Measurements from ENCODE around the gene PTPRN2.

The PTPRN2 gene

DNA sequence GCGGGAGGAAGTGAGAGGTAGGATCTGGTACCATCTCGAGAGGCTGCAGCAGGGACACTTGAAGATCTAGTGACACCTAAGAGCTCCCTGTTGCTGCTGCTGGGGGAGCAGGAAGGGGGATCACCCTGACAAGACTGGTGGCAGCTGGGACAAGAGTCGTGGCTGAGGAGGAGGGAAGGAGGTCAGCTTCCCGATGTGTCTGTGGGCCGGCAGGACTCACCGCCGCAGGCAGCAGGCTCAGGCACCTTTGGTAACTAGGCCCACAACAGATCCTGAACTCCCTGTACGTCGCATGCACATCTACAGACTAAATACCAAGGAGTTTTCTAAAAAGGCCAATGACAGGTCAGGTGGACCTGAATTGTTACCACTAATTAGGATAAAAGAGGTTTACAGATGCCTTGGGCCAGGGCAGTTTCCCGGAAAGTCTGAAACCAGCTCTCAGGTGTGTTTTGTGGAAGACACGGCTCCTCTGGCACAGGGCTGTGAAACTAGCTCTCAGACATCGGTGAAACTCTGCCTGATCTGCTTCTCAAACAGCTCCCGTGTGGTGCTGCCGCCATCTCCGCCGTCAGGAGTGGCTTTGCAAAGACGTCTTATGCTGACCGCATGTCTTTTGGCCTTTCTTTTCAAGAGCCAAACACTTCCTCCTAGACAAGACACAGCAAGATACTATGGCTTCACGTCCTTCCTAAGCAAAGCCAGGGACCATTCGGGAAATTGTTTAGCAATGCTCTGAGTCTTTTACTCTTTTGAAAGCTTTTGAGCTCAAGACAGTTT, 609.7 kb downstream of the PTPRN2 start:
- no peak for DNase-seq

DNA sequence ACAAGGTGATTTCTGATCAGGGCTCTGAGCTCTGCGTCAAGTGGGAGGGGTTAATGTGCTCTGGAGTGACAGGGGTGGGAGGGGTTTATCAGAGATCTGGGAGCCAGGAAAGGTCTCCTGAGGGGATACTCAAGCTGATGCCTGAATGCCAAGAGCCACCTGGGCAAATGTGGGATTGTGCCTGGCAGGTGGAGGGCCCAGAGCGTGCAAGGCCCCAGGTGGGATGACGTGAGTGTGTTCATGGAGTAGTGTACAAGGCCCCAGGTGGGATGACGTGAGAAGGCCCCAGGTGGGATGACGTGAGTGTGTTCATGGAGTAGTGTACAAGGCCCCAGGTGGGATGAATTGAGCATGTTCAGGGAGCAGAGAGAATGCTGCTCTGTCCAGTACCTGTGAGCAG, 610.3 kb downstream of the PTPRN2 start:
- no peak for DNase-seq

DNA sequence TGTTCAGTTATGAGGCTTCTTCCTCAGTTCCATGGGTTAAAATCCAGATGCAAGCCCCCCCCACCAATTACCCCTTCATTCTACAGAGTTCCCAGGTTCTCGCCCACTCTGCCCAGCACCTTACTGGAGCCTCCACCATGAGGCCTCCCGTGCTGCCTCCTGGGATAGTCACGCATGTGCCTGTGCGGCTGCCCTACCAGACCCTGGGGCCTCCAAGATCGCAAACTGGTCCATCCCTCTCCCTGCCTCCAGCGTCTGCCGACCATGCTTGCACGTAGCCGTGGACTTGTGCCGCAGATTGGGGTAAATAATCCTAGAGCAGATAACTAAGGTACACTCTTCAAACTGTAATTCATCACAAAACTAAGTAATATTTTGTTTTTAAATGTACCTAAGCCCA, 611.2 kb downstream of the PTPRN2 start:
- no peak for DNase-seq

DNA sequence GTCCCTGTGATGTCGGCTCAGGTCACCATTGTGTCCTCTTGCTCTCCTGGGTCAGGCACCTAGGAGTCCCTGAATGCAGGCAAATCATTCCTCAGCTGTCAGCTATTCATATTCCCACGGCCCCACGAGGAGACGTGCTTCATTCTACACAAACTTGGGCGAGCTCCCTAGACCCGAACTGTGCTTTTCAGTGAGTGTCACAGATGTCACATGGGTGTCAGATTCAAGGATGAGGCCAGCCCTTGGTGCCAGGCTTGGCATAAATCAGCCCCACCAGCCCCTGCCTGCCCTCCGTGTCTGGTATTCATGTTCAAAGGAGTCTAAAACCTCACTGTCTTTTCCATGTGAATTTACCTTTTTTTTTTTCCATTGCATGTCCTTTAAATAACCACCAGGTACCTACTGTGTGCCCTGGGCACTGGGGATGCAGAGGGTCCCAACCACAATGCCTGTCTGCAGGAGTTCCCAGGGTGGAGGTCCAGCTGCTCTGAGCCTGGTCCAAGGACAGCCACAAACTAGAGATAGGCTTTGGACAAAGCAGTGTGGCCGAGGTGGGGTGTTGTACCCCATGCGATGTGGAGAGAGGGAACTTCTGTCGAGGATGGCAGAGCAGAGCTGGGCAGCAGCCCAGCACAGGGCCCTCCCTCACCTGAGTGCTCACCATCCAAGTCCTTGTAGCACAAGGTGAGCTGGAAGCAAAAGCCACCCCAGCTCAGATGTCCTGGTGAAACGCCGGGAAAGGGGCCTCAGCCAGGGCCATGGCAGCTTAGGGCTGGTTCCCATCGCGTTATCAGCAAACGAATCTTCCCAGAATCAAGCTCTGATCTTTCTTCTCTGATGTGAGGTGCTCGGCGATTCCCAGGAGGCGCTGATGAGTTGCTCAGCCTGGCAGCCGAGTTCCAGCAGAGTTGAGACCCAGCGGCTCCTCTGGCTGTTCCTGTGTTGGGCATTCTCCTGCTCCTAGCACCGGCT, 611.9 kb downstream of the PTPRN2 start:
- no peak for DNase-seq

DNA sequence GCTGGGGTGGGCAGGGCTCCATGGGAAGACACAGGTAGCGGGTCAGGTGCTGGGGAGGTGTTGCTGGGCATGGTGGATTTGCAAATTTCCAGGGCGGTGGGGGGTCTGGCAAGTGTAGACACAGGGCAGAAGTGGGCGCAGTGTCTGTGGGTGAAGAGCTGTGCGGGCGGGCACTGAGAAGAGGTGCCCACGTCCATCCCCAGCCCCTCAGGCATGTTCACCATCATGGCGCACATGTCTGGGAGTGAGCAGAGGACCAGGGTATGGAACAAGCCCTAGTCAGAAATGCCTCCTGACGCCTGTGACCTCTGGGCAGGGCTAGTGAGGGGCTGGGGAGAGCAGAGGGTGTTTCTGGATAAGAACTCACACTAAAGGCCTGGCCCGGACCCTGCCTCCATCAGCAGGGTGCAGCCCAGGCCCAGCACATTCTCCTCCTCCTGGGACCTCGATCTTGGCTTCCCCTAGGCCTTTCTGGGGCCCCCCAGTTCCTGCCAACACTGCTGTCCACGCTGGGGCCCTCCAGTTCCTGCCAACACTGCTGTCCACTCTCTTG, 612.9 kb downstream of the PTPRN2 start:
- DNase-seq, result no peak

DNA sequence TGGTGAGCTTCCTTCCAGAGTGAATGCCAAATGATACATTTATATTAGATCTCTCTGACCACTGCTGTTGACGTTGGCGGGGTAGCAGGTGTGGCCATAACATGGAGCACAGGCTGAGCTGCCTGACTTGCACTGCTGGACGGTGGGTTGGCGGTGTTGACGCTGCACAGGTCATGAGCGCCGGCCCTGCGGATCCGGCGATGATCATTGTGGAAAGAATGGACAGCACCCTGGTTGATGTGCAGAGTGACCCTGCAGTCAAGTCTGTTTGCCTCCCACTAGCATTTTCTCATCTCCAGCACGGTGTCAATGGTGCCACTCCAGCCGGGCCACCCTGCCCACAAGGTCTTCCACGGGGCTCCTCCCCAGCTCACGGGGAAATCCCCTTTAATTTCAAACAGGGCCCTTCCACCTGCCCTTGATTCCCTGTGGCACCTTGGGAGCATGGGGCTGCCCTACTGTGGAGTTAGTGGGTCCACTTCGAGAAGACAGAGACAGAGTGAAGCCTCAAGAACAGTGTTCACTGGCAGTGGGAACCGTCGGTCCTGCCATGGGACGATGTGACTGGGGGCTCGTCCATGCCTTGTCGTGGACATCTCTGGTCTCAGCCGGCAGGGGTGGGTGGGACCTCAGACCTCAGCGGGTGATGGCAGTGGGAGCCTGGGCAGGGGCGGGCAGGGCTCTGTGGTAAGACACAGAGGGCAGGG, 613.5 kb downstream of the PTPRN2 start:
- DNase-seq, result no peak

DNA sequence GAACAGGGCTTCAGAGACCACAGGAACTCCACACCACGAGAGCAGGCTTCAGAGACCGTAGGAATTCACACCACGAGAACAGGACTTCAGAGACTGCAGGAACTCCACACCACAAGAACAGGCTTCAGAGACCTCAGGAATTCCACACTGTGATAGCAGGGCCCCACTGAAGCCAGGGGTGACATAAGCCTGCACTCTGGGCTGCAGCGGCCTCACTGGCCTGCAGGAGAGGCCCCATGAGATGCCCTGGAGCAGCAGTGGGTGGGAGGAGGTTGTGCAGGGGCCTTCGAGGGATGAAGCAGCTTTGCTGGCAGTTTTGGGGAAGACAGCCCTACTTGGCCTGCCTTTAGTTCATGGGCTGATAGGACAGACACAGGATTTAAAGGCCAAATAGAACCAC, 614.7 kb downstream of the PTPRN2 start:
- DNase-seq, result no peak

DNA sequence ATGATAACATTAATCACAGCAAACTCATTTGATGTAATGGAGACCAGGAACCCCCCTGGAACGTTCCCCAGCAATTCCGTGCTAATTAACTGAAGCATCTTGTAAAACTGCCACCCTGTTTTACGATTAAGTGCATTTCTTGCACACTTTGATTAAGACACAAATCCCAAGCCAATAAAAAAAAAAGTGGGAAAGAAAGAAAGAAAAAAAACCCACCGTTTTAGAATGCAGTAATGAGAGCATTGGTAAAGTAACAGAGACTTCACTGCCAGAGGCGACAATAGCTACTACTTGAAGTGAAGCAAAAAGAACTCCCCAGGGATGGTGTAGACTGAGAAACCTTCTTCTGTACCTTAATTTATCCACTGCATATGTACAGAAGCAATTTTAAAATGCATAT, 616.1 kb downstream of the PTPRN2 start:
- no peak for DNase-seq

DNA sequence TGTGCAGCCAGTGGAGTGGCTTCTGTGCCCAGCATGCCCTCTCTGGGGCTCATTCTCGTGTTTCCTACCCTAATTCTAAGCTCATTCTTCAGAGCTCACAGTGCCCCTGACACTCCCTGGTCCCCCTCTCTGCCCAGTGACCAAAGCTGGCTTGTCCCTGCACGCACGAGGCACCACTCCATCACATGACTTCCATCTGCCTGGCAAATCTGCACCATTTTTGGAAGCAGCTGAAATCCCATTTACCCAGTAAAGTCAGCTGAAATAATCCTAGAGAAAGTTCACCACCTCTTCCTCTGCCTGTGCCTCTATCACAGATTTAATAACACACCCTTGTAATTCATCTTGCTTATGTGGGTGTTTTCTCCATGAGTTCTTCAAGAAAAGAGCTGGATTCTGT, 616.9 kb downstream of the PTPRN2 start:
- DNase-seq, result no peak

DNA sequence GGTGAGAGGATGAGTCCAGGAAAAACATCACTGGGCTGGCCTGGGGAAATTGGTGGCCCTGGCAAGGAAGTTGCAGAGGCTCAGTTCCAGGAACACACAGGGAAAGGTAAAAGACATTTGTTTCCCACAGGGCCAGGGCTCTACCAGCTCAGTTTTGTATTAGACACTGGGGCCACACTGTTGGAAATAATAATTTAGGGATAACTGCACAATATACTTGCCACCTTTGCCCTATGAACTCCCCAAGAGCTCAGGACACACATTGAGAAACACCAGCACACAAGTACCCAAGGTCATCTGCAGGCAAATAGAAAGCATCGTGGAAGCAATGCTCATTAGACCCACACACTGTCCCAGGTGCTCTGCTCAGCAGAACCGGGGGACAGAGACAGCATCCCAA, 617.6 kb downstream of the PTPRN2 start:
- DNase-seq, result no peak

DNA sequence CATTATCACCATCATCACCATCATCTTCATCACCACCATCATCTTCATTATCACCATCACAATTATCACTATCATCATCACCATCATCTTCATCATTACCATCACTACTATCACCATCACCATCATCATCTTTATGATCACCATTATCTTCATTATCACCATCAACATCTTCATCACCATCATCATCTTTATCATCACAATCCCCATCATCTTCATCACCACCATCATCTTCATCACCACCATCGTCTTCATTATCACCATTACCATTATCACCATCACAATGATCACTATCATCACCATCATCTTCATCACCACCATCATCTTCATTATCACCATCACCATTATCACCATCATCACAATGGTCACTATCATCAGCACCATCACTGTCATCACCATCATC, 621.1 kb downstream of the PTPRN2 start:
- no peak for DNase-seq

DNA sequence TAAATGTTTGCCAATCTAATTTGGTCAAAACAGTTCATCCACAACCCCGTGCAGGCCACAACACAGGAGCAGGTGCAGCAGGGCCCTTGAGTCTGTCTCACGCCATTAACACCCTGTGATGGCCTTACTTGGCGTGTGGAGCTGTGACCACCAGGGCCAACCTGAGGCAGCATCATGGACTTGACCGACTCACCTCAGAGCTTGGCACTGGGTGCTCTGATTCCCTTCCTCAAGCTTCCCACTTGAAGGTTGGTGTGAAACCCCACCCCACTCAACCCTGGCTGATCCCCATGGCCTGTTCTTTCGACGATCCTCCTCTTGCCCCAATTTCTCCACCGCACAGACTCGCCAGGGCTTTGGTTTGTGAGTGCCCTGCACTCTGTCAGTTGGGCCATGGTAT, 623.1 kb downstream of the PTPRN2 start:
- no peak for DNase-seq

DNA sequence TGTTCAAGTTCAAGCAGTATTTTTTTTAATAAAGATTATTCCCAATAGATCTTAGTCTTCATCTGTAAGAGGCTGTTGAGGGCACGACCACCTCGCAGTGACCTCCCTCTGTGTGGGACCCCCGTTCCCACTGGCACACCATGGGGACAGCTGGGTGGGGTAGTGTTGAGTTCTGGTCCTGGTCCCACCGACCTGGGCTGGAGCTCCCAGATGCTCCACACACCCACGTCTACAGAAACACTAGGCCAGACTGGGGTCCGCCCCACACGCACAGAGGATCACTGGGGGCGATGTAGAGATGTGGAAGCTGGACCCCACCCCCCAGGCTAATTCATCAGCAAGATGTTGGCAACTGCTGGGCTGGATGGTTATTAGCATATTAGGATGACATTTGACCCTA, 623.6 kb downstream of the PTPRN2 start:
- DNase-seq, result no peak

DNA sequence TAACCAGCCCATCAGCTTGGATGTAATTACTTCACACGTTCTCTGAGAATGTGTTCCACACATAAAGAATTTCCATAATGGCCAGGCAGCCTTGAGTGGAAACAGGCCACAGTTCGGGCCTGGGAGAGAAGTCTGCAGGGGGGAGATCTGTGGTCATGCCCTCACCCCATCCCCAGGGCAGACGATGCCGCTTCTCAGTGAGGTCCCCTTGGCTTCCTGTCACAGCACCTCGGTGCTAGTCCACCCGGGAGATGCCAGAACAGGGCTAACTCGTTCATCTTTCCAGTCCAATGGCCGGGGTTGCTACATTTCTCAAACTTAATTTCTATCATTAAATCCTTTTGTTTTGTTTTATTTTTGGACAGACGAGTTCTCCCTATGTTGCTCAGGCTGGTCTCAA, 624.1 kb downstream of the PTPRN2 start:
- no peak for DNase-seq

DNA sequence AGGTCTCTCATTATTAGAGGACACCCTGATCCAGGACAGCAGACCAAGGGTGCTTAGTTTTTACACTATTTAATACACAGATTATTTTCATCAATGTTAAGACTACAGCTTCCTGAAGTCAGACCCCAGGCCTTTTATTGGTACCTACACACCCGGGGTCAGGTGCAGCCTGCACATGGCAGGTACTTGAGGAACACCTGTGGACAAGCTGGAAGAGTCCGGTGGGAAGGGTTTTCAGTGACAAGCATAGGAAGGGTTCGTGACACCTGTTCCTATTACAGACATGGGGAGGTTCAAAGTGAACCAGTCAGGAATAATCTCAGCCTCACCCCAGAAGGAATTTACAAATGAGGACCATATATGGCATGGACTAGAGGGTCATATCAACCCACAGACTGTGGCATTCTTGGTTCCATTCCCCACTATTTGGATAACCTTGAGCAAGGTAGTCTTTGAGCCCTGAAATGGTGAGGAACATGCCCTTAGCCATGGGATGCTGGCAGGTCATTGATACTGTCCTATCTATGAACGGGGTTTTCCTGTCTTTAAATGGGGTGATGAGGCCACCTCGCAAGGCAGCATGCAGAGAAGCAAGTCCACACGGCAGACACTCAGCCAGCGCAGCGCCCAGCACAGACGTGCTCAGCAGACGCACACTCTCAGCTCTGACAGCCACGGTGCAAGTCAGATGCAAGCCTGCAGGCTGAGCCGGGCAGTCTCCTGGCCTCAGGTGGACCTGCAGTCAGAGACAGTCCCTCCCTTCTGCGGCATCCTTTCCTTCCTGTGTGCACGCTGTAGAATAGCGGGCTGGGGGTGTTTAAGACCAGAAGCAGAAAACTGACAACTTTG, 624.9 kb downstream of the PTPRN2 start:
- DNase-seq, result no peak

DNA sequence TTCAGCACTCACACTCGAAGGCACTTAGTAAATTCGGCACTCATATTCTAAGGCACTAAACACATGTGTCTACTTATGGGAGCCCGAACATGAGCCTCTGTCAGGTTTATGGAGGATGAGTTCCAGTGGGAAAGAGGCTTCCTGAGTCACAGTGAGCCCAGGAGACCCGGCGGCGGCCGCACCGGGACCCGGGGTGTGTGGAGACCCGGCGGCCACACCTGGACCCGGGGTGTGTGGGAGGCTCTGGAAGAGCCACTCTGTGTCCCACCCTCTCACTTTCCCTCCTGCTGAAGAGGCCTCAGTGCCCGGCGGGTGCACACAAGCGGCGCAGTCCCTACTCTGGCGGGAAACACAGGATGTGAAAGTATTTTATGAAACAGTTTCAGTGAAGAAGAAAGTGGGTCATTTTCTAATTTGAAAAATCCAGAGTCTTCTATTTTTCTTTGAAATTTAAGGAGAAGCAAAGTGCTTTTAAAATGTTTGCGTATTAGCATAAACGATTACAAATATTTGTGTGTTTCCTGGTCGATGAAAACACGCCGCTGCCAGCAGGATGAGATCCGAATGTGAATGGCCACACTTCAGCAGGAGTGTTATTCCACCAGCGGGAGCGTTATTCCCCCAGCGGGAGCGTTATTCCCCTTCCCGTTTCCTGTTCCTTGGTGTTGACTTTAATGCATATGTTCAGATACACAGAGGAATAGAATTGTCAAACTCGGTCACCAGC, 625.7 kb downstream of the PTPRN2 start:
- DNase-seq, result no peak

DNA sequence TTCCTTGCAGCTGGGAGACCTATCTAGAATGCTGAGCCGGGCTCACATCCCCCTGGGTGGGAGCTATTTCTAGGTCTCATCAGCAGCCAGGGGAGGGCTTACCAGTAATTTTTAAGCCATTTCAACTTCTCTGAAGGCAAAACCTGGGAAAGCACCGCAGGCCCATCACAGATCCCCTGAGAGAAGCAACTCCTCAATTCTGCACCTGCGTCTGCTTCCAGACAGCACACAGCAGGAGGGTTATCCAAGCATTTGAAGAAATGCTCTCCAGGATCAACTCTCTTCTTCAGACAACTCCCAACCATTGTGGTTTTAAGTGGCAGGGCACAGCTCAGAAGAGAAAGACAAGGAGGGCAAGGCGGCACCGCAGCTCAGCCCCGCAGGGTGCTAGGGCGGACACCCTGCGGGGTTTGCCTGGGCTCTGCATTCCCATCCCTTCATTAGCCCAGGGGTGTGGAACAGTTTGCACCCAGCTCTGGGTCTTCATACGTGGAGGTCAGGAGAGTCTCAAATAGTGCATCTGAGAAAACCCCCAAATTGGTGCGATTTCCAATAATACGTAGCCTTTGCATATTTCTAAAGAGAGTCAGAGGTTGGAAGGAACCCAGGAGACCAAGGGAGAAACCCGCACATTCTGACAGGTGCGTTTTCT, 632.1 kb downstream of the PTPRN2 start:
- DNase-seq, result no peak

DNA sequence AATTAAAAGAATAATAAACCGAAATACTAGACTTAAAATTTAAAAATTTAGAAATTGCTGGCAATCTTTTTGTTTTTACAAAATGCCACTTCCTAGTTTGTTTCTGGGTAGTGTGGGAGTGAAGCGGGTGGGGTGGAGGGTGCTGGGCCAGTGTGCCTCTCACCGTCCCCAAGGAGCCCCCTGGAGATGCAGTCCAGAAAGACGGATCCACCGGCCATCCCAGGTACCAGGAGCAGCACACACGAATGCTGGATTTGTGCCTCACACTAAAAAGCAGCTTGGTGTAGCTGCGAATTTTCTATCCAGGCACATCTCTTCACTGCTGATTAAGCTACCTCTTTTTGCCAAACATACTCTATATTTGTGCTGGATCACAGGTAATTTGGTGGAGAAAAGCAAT, 632.7 kb downstream of the PTPRN2 start:
- DNase-seq, result no peak

DNA sequence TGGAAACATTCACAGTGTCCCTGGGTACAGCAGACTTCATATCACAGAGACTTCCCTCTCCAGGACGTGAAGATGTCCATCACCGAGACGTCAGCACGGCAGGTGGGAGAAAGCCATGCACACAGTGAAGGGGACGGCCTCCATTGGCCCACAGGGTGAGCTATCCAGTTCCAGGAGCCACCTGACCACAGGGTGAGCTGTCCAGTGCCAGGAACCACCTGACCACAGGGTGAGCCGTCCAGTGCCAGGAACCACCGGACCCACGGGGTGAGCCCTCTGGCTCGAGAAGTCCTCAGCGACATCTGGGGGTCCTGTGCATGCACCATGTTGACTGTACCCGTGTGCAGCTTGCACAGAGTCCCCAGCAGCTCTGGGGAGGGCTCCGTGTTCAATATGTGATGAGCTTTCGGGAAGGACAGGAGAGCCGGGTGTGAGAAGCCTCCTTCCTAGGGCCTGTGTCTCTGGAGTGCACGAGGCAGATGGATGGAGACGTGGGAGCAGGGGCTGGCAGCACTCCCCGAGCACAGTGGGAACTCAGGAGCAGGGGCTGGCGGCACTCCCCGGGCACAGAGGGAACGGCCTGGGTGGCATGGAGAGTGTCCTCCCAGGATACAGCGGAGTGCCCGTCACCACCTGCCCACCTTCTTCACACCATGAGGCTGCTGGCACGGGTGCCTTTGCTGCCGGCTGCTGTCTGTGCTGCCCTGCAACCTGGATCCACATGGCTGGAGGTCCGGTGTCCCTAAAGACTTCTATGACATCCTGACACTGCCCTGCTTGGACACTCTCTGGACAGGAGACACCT, 634.6 kb downstream of the PTPRN2 start:
- no peak for DNase-seq

DNA sequence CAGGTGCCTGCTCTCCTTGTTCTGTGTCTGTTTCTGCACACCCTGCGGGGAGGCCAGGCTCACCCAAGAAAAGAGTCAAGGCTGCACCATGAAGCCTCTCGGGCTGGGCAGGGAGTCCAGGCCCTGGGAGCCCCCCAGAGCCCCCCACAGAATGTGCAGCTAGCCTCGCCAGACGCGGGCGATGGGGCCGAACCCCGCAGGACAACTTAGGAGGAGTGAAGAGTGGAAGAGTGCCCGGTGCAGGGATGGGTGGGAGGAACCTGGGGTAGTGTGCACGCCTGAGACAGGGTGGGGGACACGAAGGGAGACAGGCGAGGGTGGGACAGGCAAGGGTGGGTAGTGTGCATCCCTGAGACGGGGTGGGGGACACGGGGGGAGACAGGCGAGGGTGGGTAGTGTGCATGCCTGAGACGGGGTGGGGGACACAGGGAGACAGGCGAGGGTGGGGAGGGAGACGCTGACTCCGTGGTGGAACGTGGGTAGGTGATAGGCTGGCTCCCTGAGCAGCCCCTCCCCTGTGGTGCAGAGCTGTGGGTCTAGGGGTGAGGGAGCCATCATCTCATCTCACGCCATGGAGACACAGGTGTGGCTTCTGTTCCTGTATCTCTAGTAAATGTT, 635.5 kb downstream of the PTPRN2 start:
- DNase-seq, result no peak
